ENCODE measurements around the gene MRAP2. TPM values are rescaled to one million over a fixed set of nuclear protein-coding genes. Genes with fewer than 3 reads are reported as not detected.
"Not testable (repeated sequence)": the region's sequence is repeated elsewhere in the genome, so short reads cannot be mapped to it uniquely, and the experiment has no call there.

Gene MRAP2
- total and polyA plus RNA-seq, 7 donors, result 0.04 to 0.42 (median 0.18) TPM; not detected in 1

DNA sequence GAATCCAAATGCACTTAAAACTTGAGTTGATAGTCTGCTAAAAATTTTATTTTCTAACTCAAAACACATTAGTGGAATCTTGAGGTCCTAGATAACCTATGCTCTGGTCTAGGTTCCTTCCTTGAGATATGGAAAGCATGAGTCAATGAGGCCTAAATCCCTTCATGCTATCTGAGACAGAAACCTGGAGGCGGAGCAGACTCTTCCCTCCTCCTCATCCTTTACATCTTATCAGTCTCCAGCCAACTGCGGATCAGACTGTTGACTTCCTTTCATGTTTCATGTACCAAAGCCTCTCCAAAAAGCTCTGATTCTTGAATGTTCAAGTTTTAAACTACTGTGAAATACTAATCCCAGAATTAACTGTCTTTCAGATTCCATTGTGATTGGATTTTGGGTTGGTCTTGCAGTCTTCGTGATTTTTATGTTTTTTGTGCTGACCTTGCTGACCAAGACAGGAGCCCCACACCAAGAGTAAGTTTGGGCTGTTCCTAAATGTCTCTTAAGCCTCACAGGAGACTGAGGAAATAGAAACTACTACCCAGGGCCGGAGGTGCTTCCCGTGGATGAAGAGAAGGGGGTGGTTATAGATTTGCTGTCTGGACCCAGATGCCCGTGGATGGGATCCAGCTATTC lies 29.1 kb downstream of the MRAP2 start:
- Histone ChIP-seq H3K36me3 (ENCODE audit: insufficient read depth in 1 of 2, low read depth in 1 of 2) (no peaks in the 10 kb centered on the region), H3K4me3 (no peak overlapping the region), H3K27ac (no peak overlapping the region), H3K27me3 (ENCODE audit: insufficient read depth in 3 of 3, low read length in 2 of 3) (peaks cover 0 to 1% (median 0%) of the 10 kb centered on the region in 3 donors), H3K4me1 (no peaks in the 10 kb centered on the region), H3K9me3 (no peaks in the 10 kb centered on the region)
- WGBS, 3 donors, result 56 to 81% (median 67%) methylated on average over 6 of the region's 6 CpGs
- intact Hi-C loops (cut with DNase I), result no loop called here
- TF ChIP-seq, protein P1, sequence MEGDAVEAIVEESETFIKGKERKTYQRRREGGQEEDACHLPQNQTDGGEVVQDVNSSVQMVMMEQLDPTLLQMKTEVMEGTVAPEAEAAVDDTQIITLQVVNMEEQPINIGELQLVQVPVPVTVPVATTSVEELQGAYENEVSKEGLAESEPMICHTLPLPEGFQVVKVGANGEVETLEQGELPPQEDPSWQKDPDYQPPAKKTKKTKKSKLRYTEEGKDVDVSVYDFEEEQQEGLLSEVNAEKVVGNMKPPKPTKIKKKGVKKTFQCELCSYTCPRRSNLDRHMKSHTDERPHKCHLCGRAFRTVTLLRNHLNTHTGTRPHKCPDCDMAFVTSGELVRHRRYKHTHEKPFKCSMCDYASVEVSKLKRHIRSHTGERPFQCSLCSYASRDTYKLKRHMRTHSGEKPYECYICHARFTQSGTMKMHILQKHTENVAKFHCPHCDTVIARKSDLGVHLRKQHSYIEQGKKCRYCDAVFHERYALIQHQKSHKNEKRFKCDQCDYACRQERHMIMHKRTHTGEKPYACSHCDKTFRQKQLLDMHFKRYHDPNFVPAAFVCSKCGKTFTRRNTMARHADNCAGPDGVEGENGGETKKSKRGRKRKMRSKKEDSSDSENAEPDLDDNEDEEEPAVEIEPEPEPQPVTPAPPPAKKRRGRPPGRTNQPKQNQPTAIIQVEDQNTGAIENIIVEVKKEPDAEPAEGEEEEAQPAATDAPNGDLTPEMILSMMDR (IDR thresholded peaks at IDR 0.05), result no peak
- ATAC-seq (no peak), DNase-seq (no peak)

DNA sequence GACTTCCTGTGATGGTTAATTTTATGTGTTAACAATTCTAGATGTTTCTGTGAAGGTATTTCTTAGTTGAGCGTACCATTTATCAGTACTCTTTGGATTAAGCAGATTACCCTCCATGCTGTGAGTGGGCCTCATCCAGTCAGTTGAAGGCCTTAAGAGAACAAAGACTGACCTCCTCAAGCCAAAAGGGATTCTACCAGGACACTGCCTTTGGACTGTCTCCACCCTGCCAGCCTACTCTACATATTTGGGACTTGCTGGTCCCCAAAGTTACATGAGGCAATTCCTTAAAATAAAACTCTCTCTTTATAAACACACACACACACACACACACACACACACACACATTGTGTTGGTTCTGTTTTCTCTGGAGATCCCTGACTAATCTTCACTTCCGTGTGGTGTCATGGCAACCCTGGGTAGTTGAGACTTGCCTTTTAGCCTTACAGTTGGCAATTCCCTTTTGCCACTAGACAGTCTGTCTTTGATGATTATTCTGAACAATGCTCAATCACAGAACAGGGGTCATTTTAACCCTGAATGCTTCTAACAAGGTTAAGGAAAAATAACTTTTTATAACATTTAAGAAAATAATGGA lies 32.2 kb downstream of the MRAP2 start:
- DNase-seq, result no peak
- Histone ChIP-seq H3K4me1 (no peaks in the 10 kb centered on the region), H3K9me3 (no peaks in the 10 kb centered on the region), H3K27me3 (ENCODE audit: insufficient read depth in 3 of 3, low read length in 2 of 3) (no peaks in the 10 kb centered on the region), H3K4me3 (no peak overlapping the region), H3K27ac (no peak overlapping the region), H3K36me3 (ENCODE audit: insufficient read depth in 1 of 2, low read depth in 1 of 2) (no peaks in the 10 kb centered on the region)
- TF ChIP-seq, protein P1 (IDR thresholded peaks at IDR 0.05), result no peak
- intact Hi-C loops (cut with DNase I), result no loop called here
- ATAC-seq, result no peak
- WGBS, 3 donors, result 46 to 58% (median 55%) methylated on average over 2 of the region's 2 CpGs

DNA sequence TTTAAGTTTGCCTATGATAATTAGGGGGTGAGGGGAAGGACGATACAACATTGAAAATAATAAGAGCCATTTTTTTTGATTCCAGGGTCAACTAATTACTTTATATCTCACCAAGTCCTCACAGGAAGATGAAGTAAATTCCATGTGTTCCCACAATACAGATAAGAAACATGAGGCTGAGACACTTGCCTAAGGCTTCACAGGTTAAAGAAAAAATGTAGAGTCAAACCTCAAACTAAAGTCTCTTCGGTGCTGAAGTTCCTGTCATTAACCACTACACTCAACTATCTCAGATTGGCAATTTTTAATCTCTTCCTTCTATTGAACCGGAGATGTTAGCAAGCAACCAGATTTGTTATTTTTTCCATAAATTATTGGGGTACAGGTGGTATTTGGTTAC lies 33.0 kb downstream of the MRAP2 start:
- Histone ChIP-seq H3K4me3 (no peak overlapping the region), H3K36me3 (ENCODE audit: insufficient read depth in 1 of 2, low read depth in 1 of 2) (no peaks in the 10 kb centered on the region), H3K27ac (no peak overlapping the region), H3K9me3 (no peaks in the 10 kb centered on the region), H3K4me1 (no peaks in the 10 kb centered on the region), H3K27me3 (ENCODE audit: insufficient read depth in 3 of 3, low read length in 2 of 3) (no peaks in the 10 kb centered on the region)
- DNase-seq, result no peak
- intact Hi-C loops (cut with DNase I), result no loop called here
- TF ChIP-seq, protein P1 (IDR thresholded peaks at IDR 0.05), result no peak
- 82 to 87% (median 85%) methylated on average over 3 of the region's 3 CpGs for WGBS, 3 donors
- no peak for ATAC-seq

- H3K36me3 ChIP-seq (ENCODE audit: insufficient read depth in 1 of 2, low read depth in 1 of 2); H3K9me3 ChIP-seq; H3K4me3 ChIP-seq; H3K4me1 ChIP-seq; ATAC-seq; intact Hi-C loops (cut with DNase I); DNase-seq; H3K27me3 ChIP-seq (ENCODE audit: insufficient read depth in 3 of 3, low read length in 2 of 3); H3K27ac ChIP-seq: not testable (repeated sequence)
- WGBS, 3 donors, result 88 to 93% (median 92%) methylated on average over 5 of the region's 5 CpGs
These were observed 35.3 kb downstream of the MRAP2 start for GRCh38 chr6:84068873-84069272.

GRCh38 chr6:84072442-84072997 lies 38.9 kb downstream of the MRAP2 start:
- H3K9me3 ChIP-seq, result no peaks in the 10 kb centered on the region
- WGBS, 3 donors, result 45 to 54% (median 51%) methylated on average over 7 of the region's 7 CpGs
- H3K27ac ChIP-seq, result no peak overlapping the region
- H3K4me3 ChIP-seq, result no peak overlapping the region
- intact Hi-C loops (cut with DNase I), result no loop called here
- TF ChIP-seq, protein P1 (IDR thresholded peaks at IDR 0.05), result no peak
- H3K36me3 ChIP-seq (ENCODE audit: insufficient read depth in 1 of 2, low read depth in 1 of 2), result no peaks in the 10 kb centered on the region
- DNase-seq (no peak), ATAC-seq (no peak)
- H3K27me3 ChIP-seq (ENCODE audit: insufficient read depth in 3 of 3, low read length in 2 of 3), result no peaks in the 10 kb centered on the region
- H3K4me1 ChIP-seq, result no peaks in the 10 kb centered on the region

All from psoas muscle (tissue), 8 donors.